SU-DHL-6 (cell line): Measurements from ENCODE around the gene LPCAT1.

Source experiments
- H2AFZ ChIP-seq: fragments of 200-600 bp; sonication (generic); 2 replicates; pipeline ENCODE4 v1.6.1; 2014; ENCODE audit warnings: low read depth, mild to moderate bottlenecking, moderate library complexity, mixed read lengths, antibody characterized with exemption, low read length; ENCODE audit not compliant: severe bottlenecking
- H3F3A ChIP-seq: fragments of 200-600 bp; shearing (Covaris generic); 2 replicates; pipeline ENCODE4 v1.6.0; 2016; ENCODE audit warnings: antibody characterized with exemption, mild to moderate bottlenecking; ENCODE audit not compliant: insufficient read depth
- H3K27ac ChIP-seq: fragments of 200-600 bp; sonication (generic); 2 replicates; pipeline ENCODE4 v1.5.1; 2016; ENCODE audit warnings: low read depth, mild to moderate bottlenecking, low read length, moderate library complexity, mixed read lengths
- H3K27me3 ChIP-seq: fragments of 200-600 bp; sonication (generic), shearing (Covaris generic); 2 replicates; pipeline ENCODE4 v1.6.0; 2014; ENCODE audit warnings: mild to moderate bottlenecking, low read length
- H3K36me3 ChIP-seq: fragments of 200-600 bp; sonication (generic); 2 replicates; pipeline ENCODE4 v1.6.1; 2014; ENCODE audit warnings: mild to moderate bottlenecking, low read length, mixed read lengths
- H3K4me2 ChIP-seq: fragments of 300-600, 200-600 bp; shearing (Covaris generic), sonication (generic); 2 replicates; pipeline ENCODE4 v1.6.0; 2014; ENCODE audit warnings: low read length, low read depth, mild to moderate bottlenecking; ENCODE audit not compliant: poor library complexity, severe bottlenecking
- H3K4me3 ChIP-seq: fragments of 200-600 bp; sonication (generic); 2 replicates; pipeline ENCODE4 v1.5.1; 2014; ENCODE audit warnings: antibody characterized with exemption, low read length, mild to moderate bottlenecking, mixed read lengths; ENCODE audit not compliant: insufficient read depth, poor library complexity, severe bottlenecking
- H3K79me2 ChIP-seq: fragments of 200-600 bp; sonication (generic); 2 replicates; pipeline ENCODE4 v1.6.1; 2014; ENCODE audit warnings: mild to moderate bottlenecking, low read length, moderate library complexity; ENCODE audit not compliant: insufficient read depth
- H3K9ac ChIP-seq: fragments of 200-600 bp; sonication (generic); 2 replicates; pipeline ENCODE4 v1.7.0; 2014; ENCODE audit warnings: mild to moderate bottlenecking, low read length
- H3K9me2 ChIP-seq: fragments of 200-600 bp; sonication (generic); replicated peaks from 2 replicates; pipeline ENCODE4 v1.6.1; 2014; ENCODE audit warnings: low read length; ENCODE audit not compliant: insufficient read depth
- H3K9me3 ChIP-seq: fragments of 200-600 bp; sonication (generic); 2 replicates; pipeline ENCODE4 v1.6.1; 2014; ENCODE audit warnings: low read length, mixed read lengths; ENCODE audit not compliant: insufficient read depth
- H4K20me1 ChIP-seq: fragments of 200-600 bp; sonication (generic); 2 replicates; pipeline ENCODE4 v1.6.1; 2014; ENCODE audit warnings: low read depth, mild to moderate bottlenecking, antibody characterized with exemption, low read length, moderate library complexity, mixed read lengths
- EZH2phosphoT487 ChIP-seq: fragments of 200-600 bp; sonication (generic), shearing (Covaris generic); conservative IDR thresholded peaks from 2 replicates; pipeline ENCODE4 v1.6.1; 2018; ENCODE audit warnings: mild to moderate bottlenecking, antibody characterized with exemption, low read length, moderate library complexity, mixed read lengths
- TF ChIP-seq, protein P1 (sequence below): fragments of 200-600 bp; sonication (generic); IDR thresholded peaks from one replicate; pipeline ENCODE4 v1.5.1; 2017; ENCODE audit warnings: antibody characterized with exemption, mild to moderate bottlenecking, low read length, moderate library complexity; ENCODE audit not compliant: insufficient read depth, poor library complexity, severe bottlenecking

LPCAT1 gene

GRCh38 chr5:1420211-1421195, 103.3 kb downstream of the LPCAT1 start:
- Histone ChIP-seq H4K20me1 (no peaks in the 10 kb centered on the region), H2AFZ (no peak overlapping the region), H3K79me2 (no peaks in the 10 kb centered on the region), H3K9me3 (no peaks in the 10 kb centered on the region), H3K27ac (no peak overlapping the region), H3K36me3 (no peaks in the 10 kb centered on the region), H3K9me2 (no peaks in the 10 kb centered on the region), H3F3A (no peaks in the 10 kb centered on the region), H3K4me3 (no peak overlapping the region), H3K9ac (no peak overlapping the region), H3K4me2 (no peak overlapping the region), H3K27me3 (no peaks in the 10 kb centered on the region)
- TF ChIP-seq, protein P1, sequence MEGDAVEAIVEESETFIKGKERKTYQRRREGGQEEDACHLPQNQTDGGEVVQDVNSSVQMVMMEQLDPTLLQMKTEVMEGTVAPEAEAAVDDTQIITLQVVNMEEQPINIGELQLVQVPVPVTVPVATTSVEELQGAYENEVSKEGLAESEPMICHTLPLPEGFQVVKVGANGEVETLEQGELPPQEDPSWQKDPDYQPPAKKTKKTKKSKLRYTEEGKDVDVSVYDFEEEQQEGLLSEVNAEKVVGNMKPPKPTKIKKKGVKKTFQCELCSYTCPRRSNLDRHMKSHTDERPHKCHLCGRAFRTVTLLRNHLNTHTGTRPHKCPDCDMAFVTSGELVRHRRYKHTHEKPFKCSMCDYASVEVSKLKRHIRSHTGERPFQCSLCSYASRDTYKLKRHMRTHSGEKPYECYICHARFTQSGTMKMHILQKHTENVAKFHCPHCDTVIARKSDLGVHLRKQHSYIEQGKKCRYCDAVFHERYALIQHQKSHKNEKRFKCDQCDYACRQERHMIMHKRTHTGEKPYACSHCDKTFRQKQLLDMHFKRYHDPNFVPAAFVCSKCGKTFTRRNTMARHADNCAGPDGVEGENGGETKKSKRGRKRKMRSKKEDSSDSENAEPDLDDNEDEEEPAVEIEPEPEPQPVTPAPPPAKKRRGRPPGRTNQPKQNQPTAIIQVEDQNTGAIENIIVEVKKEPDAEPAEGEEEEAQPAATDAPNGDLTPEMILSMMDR, result no peak
- no peak for TF ChIP-seq EZH2phosphoT487

GRCh38 chr5:1419476-1420210, 104.1 kb downstream of the LPCAT1 start:
- H3K79me2 ChIP-seq, result no peaks in the 10 kb centered on the region
- no peak overlapping the region for H3K9ac ChIP-seq
- H4K20me1 ChIP-seq, result no peaks in the 10 kb centered on the region
- no peaks in the 10 kb centered on the region for H3K9me3 ChIP-seq
- H3K27ac ChIP-seq, result no peak overlapping the region
- H3K4me3 ChIP-seq, result no peak overlapping the region
- TF ChIP-seq, protein P1, result no peak
- no peaks in the 10 kb centered on the region for H3K9me2 ChIP-seq
- H3K36me3 ChIP-seq, result no peaks in the 10 kb centered on the region
- no peak overlapping the region for H2AFZ ChIP-seq
- no peaks in the 10 kb centered on the region for H3F3A ChIP-seq
- no peak overlapping the region for H3K4me2 ChIP-seq
- H3K27me3 ChIP-seq, result no peaks in the 10 kb centered on the region

GRCh38 chr5:1418921-1419280, 104.9 kb downstream of the LPCAT1 start:
- Histone ChIP-seq H3F3A (no peaks in the 10 kb centered on the region), H4K20me1 (no peaks in the 10 kb centered on the region), H3K9ac (no peak overlapping the region), H3K27me3 (no peaks in the 10 kb centered on the region), H3K27ac (no peak overlapping the region), H3K79me2 (no peaks in the 10 kb centered on the region), H3K9me3 (no peaks in the 10 kb centered on the region), H2AFZ (no peak overlapping the region), H3K36me3 (no peaks in the 10 kb centered on the region), H3K9me2 (no peaks in the 10 kb centered on the region), H3K4me2 (no peak overlapping the region), H3K4me3 (no peak overlapping the region)
- TF ChIP-seq, protein P1, result no peak
- TF ChIP-seq EZH2phosphoT487, result no peak
